Right ventricle myocardium superior (tissue), 1 donor: ENCODE measurements around the gene GRM1. TPM values are rescaled to one million over a fixed set of nuclear protein-coding genes. Genes with fewer than 3 reads are reported as not detected.

Source experiments
- ATAC-seq: fragments of 200-7000 bp; cut with Tn5 transposase; one replicate; pipeline ENCODE4 v1.9.1; 2020; ENCODE audit warnings: mild to moderate bottlenecking; ENCODE audit not compliant: poor library complexity
- DNase-seq: peaks from one replicate; pipeline ENCODE4 v3.0.0-alpha.2; 2020
- intact Hi-C: fragments of 100-400 bp; cut with DNase I; formaldehyde crosslinking; loops from one replicate; pipeline ENCODE4 v1.11.2; 2022
- total RNA-seq: library from RNA; stranded (reverse); fragmentation: NEBNext Ultra II Directional; extraction: Animal tissue kit (Norgen Biotek cat#: 25700); gene quantifications from one replicate; pipeline ENCODE4 v1.2.1, GENCODE V29; 2021
- donor health status: DM: no; HTN: yes; CAD: no; lungs with severe emphysema.

GRM1 gene
- total RNA-seq, 1 donor from 2014 or later = 2.2 TPM

DNA sequence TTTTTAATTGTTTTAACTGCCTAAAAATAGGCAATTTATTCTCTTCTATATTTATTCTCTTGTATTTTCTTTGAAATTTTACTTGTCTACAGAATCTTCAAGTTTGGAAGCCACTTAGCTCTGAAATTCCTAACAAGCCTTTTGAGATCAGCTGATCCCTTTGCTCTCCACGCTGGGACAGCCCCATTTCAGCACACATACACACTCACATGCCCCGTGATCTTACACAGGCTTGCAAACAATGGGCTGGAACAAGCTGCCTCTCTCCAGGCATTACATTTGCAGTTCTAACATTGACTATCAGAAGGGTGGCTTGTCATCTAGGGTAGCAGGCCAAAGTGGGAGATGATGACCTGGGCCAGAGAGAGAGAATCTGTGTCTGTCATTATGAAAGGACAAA is 452.7 kb downstream of the GRM1 start:
- DNase-seq = no peak
- ATAC-seq = no peak
- intact Hi-C loops = no loop called here

DNA sequence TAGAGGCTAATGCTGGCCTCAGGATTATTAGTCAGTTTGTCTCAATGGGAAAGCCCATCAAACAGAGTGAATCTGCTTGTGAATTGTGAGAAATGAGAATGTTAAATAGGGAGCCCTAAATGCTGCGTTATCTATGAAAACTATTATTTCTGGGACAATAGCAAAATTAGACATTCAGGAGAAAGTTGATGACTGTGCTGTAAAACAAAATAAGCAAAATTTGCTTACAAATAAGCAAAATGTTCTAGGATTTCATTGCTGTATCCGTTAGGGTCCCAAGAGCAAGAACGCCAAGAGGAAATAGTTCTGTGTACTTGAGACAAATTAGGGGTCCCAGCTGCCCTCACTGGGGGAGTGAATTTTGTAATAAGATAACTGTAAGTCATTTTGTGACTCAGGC is 455.5 kb downstream of the GRM1 start:
- intact Hi-C loops = no loop called here
- ATAC-seq (no peak), DNase-seq (no peak)

Other genes with a start within 250 kb of the GRM1 start
- gene FBXO30, start 214.3 kb upstream of the GRM1 start, total RNA-seq = 12.8 TPM
- 9.9 TPM for gene SHPRH, start 64.7 kb upstream of the GRM1 start, total RNA-seq